ENCODE results near the gene ATL3.
"Not testable (repeated sequence)": the region's sequence is repeated elsewhere in the genome, so short reads cannot be mapped to it uniquely, and the experiment has no call there.

The ATL3 gene

GRCh38 chr11:63617686-63618085, 53.5 kb downstream of the ATL3 start:
- DNase-seq: not testable (repeated sequence)

- no peak for DNase-seq
Observed at GRCh38 chr11:63616953-63617352, 54.2 kb downstream of the ATL3 start.

GRCh38 chr11:63614136-63614671, 57.0 kb downstream of the ATL3 start, which contains the start of gene PLAAT3:
Gene PLAAT3, minus strand, starts transcription at chr11:63614433. Its CDS starts 419 bp downstream, at chr11:63614014.
- peak; percentile 52 for DNase-seq

- DNase-seq: peak; percentile 59
Observed at GRCh38 chr11:63613517-63614135, 57.5 kb downstream of the ATL3 start.

- no peak for DNase-seq
Observed at GRCh38 chr11:63612181-63612580, 59.0 kb downstream of the ATL3 start.

GRCh38 chr11:63611395-63611747, 59.8 kb downstream of the ATL3 start:
- no peak for DNase-seq

- no peak for DNase-seq
Observed at GRCh38 chr11:63610604-63611394, 60.4 kb downstream of the ATL3 start.

GRCh38 chr11:63609971-63610580, 61.1 kb downstream of the ATL3 start:
- DNase-seq: no peak

- DNase-seq: no peak
Observed at GRCh38 chr11:63609536-63609935, 61.6 kb downstream of the ATL3 start.

- no peak for DNase-seq
Observed at GRCh38 chr11:63608353-63609345, 62.5 kb downstream of the ATL3 start.

- DNase-seq: no peak
Observed at GRCh38 chr11:63603180-63603518, 68.0 kb downstream of the ATL3 start.

GRCh38 chr11:63602290-63603179, 68.6 kb downstream of the ATL3 start:
- DNase-seq: not testable (repeated sequence)

- no peak for DNase-seq
Observed at GRCh38 chr11:63599211-63600122, 71.7 kb downstream of the ATL3 start.

GRCh38 chr11:63598556-63598955, 72.6 kb downstream of the ATL3 start:
- no peak for DNase-seq

- no peak for DNase-seq
Observed at GRCh38 chr11:63595296-63595695, 75.9 kb downstream of the ATL3 start.

- DNase-seq: no peak
Observed at GRCh38 chr11:63592975-63593395, 78.2 kb downstream of the ATL3 start.

- DNase-seq: no peak
Observed at GRCh38 chr11:63590024-63590788, 81.0 kb downstream of the ATL3 start.

GRCh38 chr11:63589000-63589399, 82.2 kb downstream of the ATL3 start:
- no peak for DNase-seq

GRCh38 chr11:63586451-63587166, 84.6 kb downstream of the ATL3 start:
- DNase-seq: no peak
